Activated naive CD8-positive, alpha-beta T cell treated with anti-CD3 and anti-CD28 coated beads for 36 hours (primary cell): ENCODE results near the gene IL17RE. TPM values are rescaled to one million over a fixed set of nuclear protein-coding genes. Genes with fewer than 3 reads are reported as not detected.
"Not testable (repeated sequence)": the region's sequence is repeated elsewhere in the genome, so short reads cannot be mapped to it uniquely, and the experiment has no call there.

Experiments
- DNase-seq: peaks from one replicate; pipeline ENCODE4 v3.0.0; 2021
- H3K27ac Mint-ChIP-seq: one replicate; pipeline ENCODE4 v1.8.0; 2022; ENCODE audit warnings: mild to moderate bottlenecking, moderate library complexity, mixed read lengths
- H3K27me3 Mint-ChIP-seq: one replicate; pipeline ENCODE4 v1.8.0; 2022; ENCODE audit warnings: mild to moderate bottlenecking, mixed read lengths
- H3K36me3 Mint-ChIP-seq: one replicate; pipeline ENCODE4 v1.8.0; 2021; ENCODE audit warnings: mild to moderate bottlenecking, mixed read lengths
- H3K4me1 Mint-ChIP-seq: one replicate; pipeline ENCODE4 v1.8.0; 2021; ENCODE audit warnings: mixed read lengths
- H3K4me3 Mint-ChIP-seq: one replicate; pipeline ENCODE4 v1.8.0; 2022; ENCODE audit warnings: mild to moderate bottlenecking, moderate library complexity, mixed read lengths
- H3K9me3 Mint-ChIP-seq: one replicate; pipeline ENCODE4 v1.8.0; 2022; ENCODE audit warnings: mixed read lengths
- total RNA-seq, 2 experiments: library from RNA; stranded (reverse); gene quantifications; one replicate each; pipeline ENCODE4 v1.2.3, GENCODE V29; 2021

IL17RE gene
- total RNA-seq, 2 experiments from 2014 or later: 1.2 to 1.8 TPM

- not testable (repeated sequence) for H3K9me3 Mint-ChIP-seq, H3K4me1 Mint-ChIP-seq, H3K4me3 Mint-ChIP-seq, DNase-seq, H3K27ac Mint-ChIP-seq, H3K27me3 Mint-ChIP-seq, H3K36me3 Mint-ChIP-seq
Measured at GRCh38 chr3:9872067-9872466, 30.6 kb upstream of the IL17RE start.

GRCh38 chr3:9875448-9875847 lies 27.2 kb upstream of the IL17RE start:
- no peak overlapping the region for H3K4me3 Mint-ChIP-seq
- no peak for DNase-seq
- H3K9me3 Mint-ChIP-seq: no peaks in the 10 kb centered on the region
- no peak overlapping the region for H3K27ac Mint-ChIP-seq
- no peaks in the 10 kb centered on the region for H3K4me1 Mint-ChIP-seq
- H3K36me3 Mint-ChIP-seq: no peaks in the 10 kb centered on the region
- H3K27me3 Mint-ChIP-seq: no peaks in the 10 kb centered on the region

- H3K9me3 Mint-ChIP-seq: not testable (repeated sequence)
Measured at GRCh38 chr3:9876255-9876654, 26.4 kb upstream of the IL17RE start.

GRCh38 chr3:9876991-9877390 lies 25.7 kb upstream of the IL17RE start:
- H3K27me3 Mint-ChIP-seq: no peaks in the 10 kb centered on the region
- H3K4me1 Mint-ChIP-seq: no peaks in the 10 kb centered on the region
- DNase-seq: peak; percentile 15
- H3K36me3 Mint-ChIP-seq: no peaks in the 10 kb centered on the region
- H3K27ac Mint-ChIP-seq: no peak overlapping the region
- no peak overlapping the region for H3K4me3 Mint-ChIP-seq
- no peaks in the 10 kb centered on the region for H3K9me3 Mint-ChIP-seq

More at GRCh38 chr3:9876255-9876654, 26.4 kb upstream of the IL17RE start:
- not testable (repeated sequence) for H3K27me3 Mint-ChIP-seq, H3K4me1 Mint-ChIP-seq, H3K27ac Mint-ChIP-seq, H3K36me3 Mint-ChIP-seq, DNase-seq, H3K4me3 Mint-ChIP-seq

GRCh38 chr3:9878700-9879099 lies 23.9 kb upstream of the IL17RE start:
- Mint-ChIP-seq H3K36me3 (no peaks in the 10 kb centered on the region), H3K4me3 (no peak overlapping the region), H3K27ac (no peak overlapping the region), H3K4me1 (no peaks in the 10 kb centered on the region), H3K9me3 (no peaks in the 10 kb centered on the region), H3K27me3 (no peaks in the 10 kb centered on the region)
- DNase-seq: no peak

- Mint-ChIP-seq H3K27me3 (no peaks in the 10 kb centered on the region), H3K27ac (no peak within 1 kb of the TSS), H3K9me3 (no peaks in the 10 kb centered on the region), H3K36me3 (no peaks in the 10 kb centered on the region), H3K4me1 (no peaks in the 10 kb centered on the region), H3K4me3 (no peak within 1 kb of the TSS)
- DNase-seq: no peak
Measured at GRCh38 chr3:9879830-9880549, 22.7 kb upstream of the IL17RE start, which contains the start of gene CIDEC. CIDEC (minus strand) TSS chr3:9880253; CDS start chr3:9878486, 1,767 bp downstream.

- DNase-seq: no peak
- Mint-ChIP-seq H3K27me3 (no peaks in the 10 kb centered on the region), H3K9me3 (no peaks in the 10 kb centered on the region), H3K36me3 (no peaks in the 10 kb centered on the region), H3K4me1 (no peaks in the 10 kb centered on the region), H3K27ac (no peak overlapping the region), H3K4me3 (no peak overlapping the region)
Measured at GRCh38 chr3:9881441-9881840, 21.2 kb upstream of the IL17RE start.

GRCh38 chr3:9883706-9884554 lies 18.7 kb upstream of the IL17RE start:
- Mint-ChIP-seq H3K36me3 (no peaks in the 10 kb centered on the region), H3K27me3 (no peaks in the 10 kb centered on the region), H3K9me3 (no peaks in the 10 kb centered on the region), H3K4me1 (no peaks in the 10 kb centered on the region), H3K4me3 (no peak overlapping the region), H3K27ac (peak overlapping the region; percentile 43)
- no peak for DNase-seq

- Mint-ChIP-seq H3K36me3 (no peaks in the 10 kb centered on the region), H3K27ac (no peak overlapping the region), H3K4me3 (no peak overlapping the region), H3K4me1 (peaks cover 3% of the 10 kb centered on the region), H3K9me3 (no peaks in the 10 kb centered on the region), H3K27me3 (no peaks in the 10 kb centered on the region)
- no peak for DNase-seq
Measured at GRCh38 chr3:9884555-9885165, 18.0 kb upstream of the IL17RE start.

GRCh38 chr3:9886328-9886727 lies 16.3 kb upstream of the IL17RE start:
- no peak overlapping the region for H3K27ac Mint-ChIP-seq
- no peak for DNase-seq
- H3K36me3 Mint-ChIP-seq: peaks cover 5% of the 10 kb centered on the region
- peaks cover 7% of the 10 kb centered on the region for H3K4me1 Mint-ChIP-seq
- no peaks in the 10 kb centered on the region for H3K27me3 Mint-ChIP-seq
- H3K4me3 Mint-ChIP-seq: no peak overlapping the region
- H3K9me3 Mint-ChIP-seq: no peaks in the 10 kb centered on the region

- no peak overlapping the region for H3K27ac Mint-ChIP-seq
- no peak for DNase-seq
- H3K27me3 Mint-ChIP-seq: no peaks in the 10 kb centered on the region
- H3K4me3 Mint-ChIP-seq: no peak overlapping the region
- peaks cover 15% of the 10 kb centered on the region for H3K36me3 Mint-ChIP-seq
- H3K4me1 Mint-ChIP-seq: peaks cover 14% of the 10 kb centered on the region
- peaks cover 2% of the 10 kb centered on the region for H3K9me3 Mint-ChIP-seq
Measured at GRCh38 chr3:9887480-9887879, 15.2 kb upstream of the IL17RE start.

GRCh38 chr3:9888540-9888939 lies 14.1 kb upstream of the IL17RE start:
- Mint-ChIP-seq H3K27me3 (no peaks in the 10 kb centered on the region), H3K4me3 (no peak overlapping the region), H3K9me3 (peaks cover 4% of the 10 kb centered on the region), H3K4me1 (peaks cover 22% of the 10 kb centered on the region), H3K36me3 (peaks cover 25% of the 10 kb centered on the region), H3K27ac (no peak overlapping the region)
- DNase-seq: no peak

- Mint-ChIP-seq H3K4me1 (peaks cover 29% of the 10 kb centered on the region), H3K4me3 (no peak overlapping the region), H3K36me3 (peaks cover 33% of the 10 kb centered on the region), H3K27ac (peak overlapping the region; percentile 99), H3K9me3 (peaks cover 4% of the 10 kb centered on the region), H3K27me3 (no peaks in the 10 kb centered on the region)
- no peak for DNase-seq
Measured at GRCh38 chr3:9889405-9889804, 13.2 kb upstream of the IL17RE start.

- Mint-ChIP-seq H3K4me3 (peak within 1 kb of the TSS; percentile 94), H3K27me3 (no peaks in the 10 kb centered on the region), H3K36me3 (peaks cover 39% of the 10 kb centered on the region), H3K9me3 (peaks cover 8% of the 10 kb centered on the region), H3K4me1 (peaks cover 36% of the 10 kb centered on the region), H3K27ac (peak within 1 kb of the TSS; percentile 99)
- DNase-seq: peak; percentile 86
Measured at GRCh38 chr3:9890249-9891071, 12.2 kb upstream of the IL17RE start, which contains the start of gene JAGN1. JAGN1 (plus strand) TSS chr3:9890610; CDS start chr3:9890723, 113 bp downstream.
